ENCODE measurements around the gene EMCN. TPM values are rescaled to one million over a fixed set of nuclear protein-coding genes. Genes with fewer than 3 reads are reported as not detected.

Gene EMCN
- polyA plus RNA-seq, 3 donors, result not detected

- TF ChIP-seq, protein P1, sequence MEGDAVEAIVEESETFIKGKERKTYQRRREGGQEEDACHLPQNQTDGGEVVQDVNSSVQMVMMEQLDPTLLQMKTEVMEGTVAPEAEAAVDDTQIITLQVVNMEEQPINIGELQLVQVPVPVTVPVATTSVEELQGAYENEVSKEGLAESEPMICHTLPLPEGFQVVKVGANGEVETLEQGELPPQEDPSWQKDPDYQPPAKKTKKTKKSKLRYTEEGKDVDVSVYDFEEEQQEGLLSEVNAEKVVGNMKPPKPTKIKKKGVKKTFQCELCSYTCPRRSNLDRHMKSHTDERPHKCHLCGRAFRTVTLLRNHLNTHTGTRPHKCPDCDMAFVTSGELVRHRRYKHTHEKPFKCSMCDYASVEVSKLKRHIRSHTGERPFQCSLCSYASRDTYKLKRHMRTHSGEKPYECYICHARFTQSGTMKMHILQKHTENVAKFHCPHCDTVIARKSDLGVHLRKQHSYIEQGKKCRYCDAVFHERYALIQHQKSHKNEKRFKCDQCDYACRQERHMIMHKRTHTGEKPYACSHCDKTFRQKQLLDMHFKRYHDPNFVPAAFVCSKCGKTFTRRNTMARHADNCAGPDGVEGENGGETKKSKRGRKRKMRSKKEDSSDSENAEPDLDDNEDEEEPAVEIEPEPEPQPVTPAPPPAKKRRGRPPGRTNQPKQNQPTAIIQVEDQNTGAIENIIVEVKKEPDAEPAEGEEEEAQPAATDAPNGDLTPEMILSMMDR (IDR thresholded peaks at IDR 0.05), result no peak
- Histone ChIP-seq H3K79me2 (ENCODE audit: insufficient read depth, low read length) (no peaks in the 10 kb centered on the region), H4K20me1 (ENCODE audit: insufficient read depth, low read length) (no peaks in the 10 kb centered on the region), H3K9ac (ENCODE audit: insufficient read depth, low read length, poor library complexity, severe bottlenecking) (no peak overlapping the region), H3K9me3 (replicated peaks in 1 of 2; ENCODE audit: control insufficient read depth in 1 of 2, insufficient read depth in 1 of 2, low read length in 2 of 2) (no peaks in the 10 kb centered on the region), H3K4me1 (ENCODE audit: control insufficient read depth in 1 of 2, insufficient read depth in 2 of 2, low read length in 2 of 2) (no peaks in the 10 kb centered on the region), H3K27ac (ENCODE audit: low read depth in 1 of 2, low read length in 2 of 2) (no peak overlapping the region), H3K4me2 (replicated peaks; ENCODE audit: extremely low read depth, low read length, poor library complexity, severe bottlenecking) (no peak overlapping the region), H2AFZ (ENCODE audit: insufficient read depth, low read depth, low read length, poor library complexity, severe bottlenecking) (no peak overlapping the region), H3K36me3 (replicated peaks in 1 of 2; ENCODE audit: control insufficient read depth in 1 of 2, insufficient read depth in 2 of 2, low read length in 2 of 2) (no peaks in the 10 kb centered on the region), H3K4me3 (replicated peaks in 1 of 3; ENCODE audit: low read depth in 2 of 3, low read length in 3 of 3) (no peak overlapping the region), H3K27me3 (ENCODE audit: control insufficient read depth in 2 of 2, insufficient read depth in 2 of 2, low read length in 2 of 2) (no peaks in the 10 kb centered on the region)
- H3K27me3 Mint-ChIP-seq (ENCODE audit: low read depth in 3 of 3), result no peaks in the 10 kb centered on the region
- no peaks in the 10 kb centered on the region for H3K4me1 Mint-ChIP-seq
- WGBS (ENCODE audit: insufficient coverage), result no CpG with 5 or more reads among the region's 1 CpG
- H3K4me3 Mint-ChIP-seq, result no peak overlapping the region
- H3K36me3 Mint-ChIP-seq, result no peaks in the 10 kb centered on the region
- intact Hi-C loops (cut with micrococcal nuclease), result no loop called here
- no peak overlapping the region for H3K27ac Mint-ChIP-seq
- peaks cover 2 to 10% (median 5%) of the 10 kb centered on the region in 7 donors for H3K9me3 Mint-ChIP-seq
- no peak for DNase-seq
These were observed 37.9 kb downstream of the EMCN start for GRCh38 chr4:100479971-100480370.

DNA sequence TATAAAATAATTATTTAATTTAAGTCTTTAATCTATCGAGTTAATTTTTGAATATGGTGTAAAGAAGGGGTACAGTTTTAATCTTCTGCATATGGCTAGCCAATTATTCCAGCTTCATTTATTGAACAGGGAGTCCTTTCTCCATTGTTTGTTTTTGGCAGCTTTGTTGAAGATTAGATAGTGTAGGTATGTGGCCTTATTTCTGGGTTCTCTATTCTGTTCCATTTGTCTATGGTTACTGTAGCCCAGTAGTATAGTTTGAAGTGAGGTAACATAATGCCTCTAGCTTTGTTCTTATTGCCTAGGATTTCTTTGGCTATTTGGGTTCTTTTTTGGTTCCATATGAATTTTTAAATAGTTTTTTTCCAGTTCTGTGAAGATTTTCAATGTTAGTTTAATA lies 48.3 kb downstream of the EMCN start:
- H3K79me2 ChIP-seq (ENCODE audit: insufficient read depth, low read length), result no peaks in the 10 kb centered on the region
- no peaks in the 10 kb centered on the region for H3K27me3 ChIP-seq (ENCODE audit: control insufficient read depth in 2 of 2, insufficient read depth in 2 of 2, low read length in 2 of 2)
- no CpG with 5 or more reads among the region's 1 CpG for WGBS (ENCODE audit: insufficient coverage)
- no peak overlapping the region for H3K4me2 ChIP-seq (replicated peaks; ENCODE audit: extremely low read depth, low read length, poor library complexity, severe bottlenecking)
- intact Hi-C loops (cut with micrococcal nuclease), result no loop called here
- H3K4me3 ChIP-seq (replicated peaks in 1 of 3; ENCODE audit: low read depth in 2 of 3, low read length in 3 of 3), result no peak overlapping the region
- Mint-ChIP-seq H3K27me3 (ENCODE audit: low read depth in 3 of 3) (peaks cover 0 to 1% (median 0%) of the 10 kb centered on the region in 3 donors), H3K36me3 (no peaks in the 10 kb centered on the region), H3K27ac (no peak overlapping the region), H3K9me3 (peaks cover 0 to 6% (median 2%) of the 10 kb centered on the region in 7 donors), H3K4me1 (no peaks in the 10 kb centered on the region), H3K4me3 (no peak overlapping the region)
- no peaks in the 10 kb centered on the region for H3K9me3 ChIP-seq (replicated peaks in 1 of 2; ENCODE audit: control insufficient read depth in 1 of 2, insufficient read depth in 1 of 2, low read length in 2 of 2)
- H4K20me1 ChIP-seq (ENCODE audit: insufficient read depth, low read length), result no peaks in the 10 kb centered on the region
- TF ChIP-seq, protein P1 (IDR thresholded peaks at IDR 0.05), result no peak
- no peaks in the 10 kb centered on the region for H3K36me3 ChIP-seq (replicated peaks in 1 of 2; ENCODE audit: control insufficient read depth in 1 of 2, insufficient read depth in 2 of 2, low read length in 2 of 2)
- H2AFZ ChIP-seq (ENCODE audit: insufficient read depth, low read depth, low read length, poor library complexity, severe bottlenecking), result no peak overlapping the region
- DNase-seq, result no peak
- H3K27ac ChIP-seq (ENCODE audit: low read depth in 1 of 2, low read length in 2 of 2), result no peak overlapping the region
- H3K4me1 ChIP-seq (ENCODE audit: control insufficient read depth in 1 of 2, insufficient read depth in 2 of 2, low read length in 2 of 2), result no peaks in the 10 kb centered on the region
- H3K9ac ChIP-seq (ENCODE audit: insufficient read depth, low read length, poor library complexity, severe bottlenecking), result no peak overlapping the region

Measured in CD14-positive monocyte (primary cell).